Measurements from ENCODE around the gene TOP2A. TPM values are rescaled to one million over a fixed set of nuclear protein-coding genes. Genes with fewer than 3 reads are reported as not detected.
A peak's percentile ranks its signal among the peaks of the same experiment; 100 is the strongest.

Gene TOP2A
- total and polyA plus RNA-seq, 9 of the 15 experiments (the other 6 are each of a cell fraction or from before 2014, with no cell fraction given), result 133 to 347 (median 259) TPM

- TF ChIP-seq NCOA4 (IDR thresholded peaks at IDR 0.05; ENCODE audit: partially characterized antibody) (no peak), MXI1 (IDR thresholded peaks at IDR 0.05; ENCODE audit: low read depth, low read length) (no peak), HDAC1 (IDR thresholded peaks at IDR 0.05) (peak in 1 of 2 experiments; percentile 74; a peak in 2 of 4 replicates), ZSCAN29 (IDR thresholded peaks at IDR 0.05) (no peak), HIVEP1 (CRISPR knock-in tag; IDR thresholded peaks at IDR 0.05) (no peak), HDAC3 (IDR thresholded peaks at IDR 0.05; ENCODE audit: borderline replicate concordance, partially characterized antibody) (no peak), NR3C1 (CRISPR knock-in tag; IDR thresholded peaks at IDR 0.05) (no peak), ZNF133 (CRISPR knock-in tag; IDR thresholded peaks at IDR 0.05) (no peak), MCM5 (IDR thresholded peaks at IDR 0.05; ENCODE audit: low read depth) (no peak), HOXB6 (CRISPR knock-in tag; IDR thresholded peaks at IDR 0.05; ENCODE audit: borderline replicate concordance) (no peak), ATF4 (CRISPR knock-in tag; IDR thresholded peaks at IDR 0.05) (no peak), PPARD (CRISPR knock-in tag; IDR thresholded peaks at IDR 0.05) (no peak), CHD1 (IDR thresholded peaks at IDR 0.05; ENCODE audit: low read length) (peak; percentile 43)
- TF ChIP-seq, protein P1, sequence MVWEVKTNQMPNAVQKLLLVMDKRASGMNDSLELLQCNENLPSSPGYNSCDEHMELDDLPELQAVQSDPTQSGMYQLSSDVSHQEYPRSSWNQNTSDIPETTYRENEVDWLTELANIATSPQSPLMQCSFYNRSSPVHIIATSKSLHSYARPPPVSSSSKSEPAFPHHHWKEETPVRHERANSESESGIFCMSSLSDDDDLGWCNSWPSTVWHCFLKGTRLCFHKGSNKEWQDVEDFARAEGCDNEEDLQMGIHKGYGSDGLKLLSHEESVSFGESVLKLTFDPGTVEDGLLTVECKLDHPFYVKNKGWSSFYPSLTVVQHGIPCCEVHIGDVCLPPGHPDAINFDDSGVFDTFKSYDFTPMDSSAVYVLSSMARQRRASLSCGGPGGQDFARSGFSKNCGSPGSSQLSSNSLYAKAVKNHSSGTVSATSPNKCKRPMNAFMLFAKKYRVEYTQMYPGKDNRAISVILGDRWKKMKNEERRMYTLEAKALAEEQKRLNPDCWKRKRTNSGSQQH (CRISPR knock-in tag; IDR thresholded peaks at IDR 0.05), result no peak
- TF ChIP-seq, protein P2, sequence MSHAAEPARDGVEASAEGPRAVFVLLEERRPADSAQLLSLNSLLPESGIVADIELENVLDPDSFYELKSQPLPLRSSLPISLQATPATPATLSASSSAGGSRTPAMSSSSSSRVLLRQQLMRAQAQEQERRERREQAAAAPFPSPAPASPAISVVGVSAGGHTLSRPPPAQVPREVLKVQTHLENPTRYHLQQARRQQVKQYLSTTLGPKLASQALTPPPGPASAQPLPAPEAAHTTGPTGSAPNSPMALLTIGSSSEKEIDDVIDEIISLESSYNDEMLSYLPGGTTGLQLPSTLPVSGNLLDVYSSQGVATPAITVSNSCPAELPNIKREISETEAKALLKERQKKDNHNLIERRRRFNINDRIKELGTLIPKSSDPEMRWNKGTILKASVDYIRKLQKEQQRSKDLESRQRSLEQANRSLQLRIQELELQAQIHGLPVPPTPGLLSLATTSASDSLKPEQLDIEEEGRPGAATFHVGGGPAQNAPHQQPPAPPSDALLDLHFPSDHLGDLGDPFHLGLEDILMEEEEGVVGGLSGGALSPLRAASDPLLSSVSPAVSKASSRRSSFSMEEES (CRISPR knock-in tag; IDR thresholded peaks at IDR 0.05), result no peak
- TF ChIP-seq, protein P3, sequence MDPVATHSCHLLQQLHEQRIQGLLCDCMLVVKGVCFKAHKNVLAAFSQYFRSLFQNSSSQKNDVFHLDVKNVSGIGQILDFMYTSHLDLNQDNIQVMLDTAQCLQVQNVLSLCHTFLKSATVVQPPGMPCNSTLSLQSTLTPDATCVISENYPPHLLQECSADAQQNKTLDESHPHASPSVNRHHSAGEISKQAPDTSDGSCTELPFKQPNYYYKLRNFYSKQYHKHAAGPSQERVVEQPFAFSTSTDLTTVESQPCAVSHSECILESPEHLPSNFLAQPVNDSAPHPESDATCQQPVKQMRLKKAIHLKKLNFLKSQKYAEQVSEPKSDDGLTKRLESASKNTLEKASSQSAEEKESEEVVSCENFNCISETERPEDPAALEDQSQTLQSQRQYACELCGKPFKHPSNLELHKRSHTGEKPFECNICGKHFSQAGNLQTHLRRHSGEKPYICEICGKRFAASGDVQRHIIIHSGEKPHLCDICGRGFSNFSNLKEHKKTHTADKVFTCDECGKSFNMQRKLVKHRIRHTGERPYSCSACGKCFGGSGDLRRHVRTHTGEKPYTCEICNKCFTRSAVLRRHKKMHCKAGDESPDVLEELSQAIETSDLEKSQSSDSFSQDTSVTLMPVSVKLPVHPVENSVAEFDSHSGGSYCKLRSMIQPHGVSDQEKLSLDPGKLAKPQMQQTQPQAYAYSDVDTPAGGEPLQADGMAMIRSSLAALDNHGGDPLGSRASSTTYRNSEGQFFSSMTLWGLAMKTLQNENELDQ (CRISPR knock-in tag; IDR thresholded peaks at IDR 0.05; ENCODE audit: borderline replicate concordance), result no peak
- TF ChIP-seq, protein P4, sequence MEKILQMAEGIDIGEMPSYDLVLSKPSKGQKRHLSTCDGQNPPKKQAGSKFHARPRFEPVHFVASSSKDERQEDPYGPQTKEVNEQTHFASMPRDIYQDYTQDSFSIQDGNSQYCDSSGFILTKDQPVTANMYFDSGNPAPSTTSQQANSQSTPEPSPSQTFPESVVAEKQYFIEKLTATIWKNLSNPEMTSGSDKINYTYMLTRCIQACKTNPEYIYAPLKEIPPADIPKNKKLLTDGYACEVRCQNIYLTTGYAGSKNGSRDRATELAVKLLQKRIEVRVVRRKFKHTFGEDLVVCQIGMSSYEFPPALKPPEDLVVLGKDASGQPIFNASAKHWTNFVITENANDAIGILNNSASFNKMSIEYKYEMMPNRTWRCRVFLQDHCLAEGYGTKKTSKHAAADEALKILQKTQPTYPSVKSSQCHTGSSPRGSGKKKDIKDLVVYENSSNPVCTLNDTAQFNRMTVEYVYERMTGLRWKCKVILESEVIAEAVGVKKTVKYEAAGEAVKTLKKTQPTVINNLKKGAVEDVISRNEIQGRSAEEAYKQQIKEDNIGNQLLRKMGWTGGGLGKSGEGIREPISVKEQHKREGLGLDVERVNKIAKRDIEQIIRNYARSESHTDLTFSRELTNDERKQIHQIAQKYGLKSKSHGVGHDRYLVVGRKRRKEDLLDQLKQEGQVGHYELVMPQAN (IDR thresholded peaks at IDR 0.05; ENCODE audit: borderline replicate concordance), result peak; percentile 82; the same call in 1 of the 2 replicates
- TF ChIP-seq, protein P5, sequence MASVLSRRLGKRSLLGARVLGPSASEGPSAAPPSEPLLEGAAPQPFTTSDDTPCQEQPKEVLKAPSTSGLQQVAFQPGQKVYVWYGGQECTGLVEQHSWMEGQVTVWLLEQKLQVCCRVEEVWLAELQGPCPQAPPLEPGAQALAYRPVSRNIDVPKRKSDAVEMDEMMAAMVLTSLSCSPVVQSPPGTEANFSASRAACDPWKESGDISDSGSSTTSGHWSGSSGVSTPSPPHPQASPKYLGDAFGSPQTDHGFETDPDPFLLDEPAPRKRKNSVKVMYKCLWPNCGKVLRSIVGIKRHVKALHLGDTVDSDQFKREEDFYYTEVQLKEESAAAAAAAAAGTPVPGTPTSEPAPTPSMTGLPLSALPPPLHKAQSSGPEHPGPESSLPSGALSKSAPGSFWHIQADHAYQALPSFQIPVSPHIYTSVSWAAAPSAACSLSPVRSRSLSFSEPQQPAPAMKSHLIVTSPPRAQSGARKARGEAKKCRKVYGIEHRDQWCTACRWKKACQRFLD (CRISPR knock-in tag; IDR thresholded peaks at IDR 0.05), result no peak
These were observed at the start of gene TOP2A (continued) for GRCh38 chr17:40417609-40418427.
